GM12878 (cell line): ENCODE data around the gene BLOC1S2. TPM values are rescaled to one million over a fixed set of nuclear protein-coding genes. Genes with fewer than 3 reads are reported as not detected.

Experiments
- ATAC-seq: fragments of 200-7000 bp; cut with Tn5 transposase; 3 replicates; pipeline ENCODE4 v1.9.1; 2020; ENCODE audit warnings: mild to moderate bottlenecking, moderate library complexity
- BruUV-seq: library from RNA; stranded (reverse); fragments of 400-500 nt; replicated peaks from 2 replicates; lab custom pipeline; 2021; lab: Mats Ljungman, UMichigan
- CTCF ChIA-PET: fragments of 300-600 bp; sonication (Branson Sonifier 250); formaldehyde crosslinking; extraction: SDS; loops from one replicate; lab custom pipeline; 2021; ENCODE audit warnings: inconsistent platforms; lab: Yijun Ruan, JAX
- POLR2A ChIA-PET: fragments of 350-600 bp; formaldehyde crosslinking; extraction: SDS; loops from one replicate; lab custom pipeline; 2021; ENCODE audit warnings: inconsistent platforms; lab: Charles Lee
- RAD21 ChIA-PET: fragments of 300-600 bp; sonication (Branson Sonifier 250); formaldehyde crosslinking; loops from one replicate; lab custom pipeline; 2023; ENCODE audit warnings: antibody characterized with exemption; ENCODE audit not compliant: unreplicated experiment; lab: Charles Lee
- SMC1A ChIA-PET: fragments of 300-600 bp; sonication (Branson Sonifier 250); formaldehyde crosslinking; loops from one replicate; lab custom pipeline; 2023; ENCODE audit not compliant: unreplicated experiment, uncharacterized antibody; lab: Charles Lee
- DNase-seq: peaks from one replicate; pipeline ENCODE4 v3.0.0-alpha.2; 2011; ENCODE audit warnings: low read depth, low spot score
- FAIRE-seq: peaks from 3 replicates; lab custom pipeline; 2011; peaks lifted over from hg19 to GRCh38; lab: Jason Lieb, UNC
- H2AFZ ChIP-seq: 2 replicates; pipeline ENCODE4 v1.6.0; 2011; ENCODE audit warnings: low read depth, low read length, control low read depth; ENCODE audit not compliant: control insufficient read depth
- H3K27ac ChIP-seq: 2 replicates; pipeline ENCODE4 v1.5.1; 2011; ENCODE audit warnings: control low read depth; ENCODE audit not compliant: control insufficient read depth, insufficient read depth
- H3K27me3 ChIP-seq, 2 experiments: replicated peaks in 1 of 2; 2 replicates each; pipeline versions ENCODE4 v1.6.0 to v1.6.1; 2011; ENCODE audit warnings: low read length in 1 of 2; ENCODE audit not compliant: control insufficient read depth in 2 of 2, insufficient read depth in 2 of 2
- H3K36me3 ChIP-seq, 2 experiments: 2 replicates each; pipeline ENCODE4 v1.5.1; 2011; ENCODE audit warnings: low read length in 1 of 2; ENCODE audit not compliant: control insufficient read depth in 2 of 2, insufficient read depth in 2 of 2
- H3K4me1 ChIP-seq: 2 replicates; pipeline ENCODE4 v1.6.1; 2011; ENCODE audit warnings: mild to moderate bottlenecking, low read length, moderate library complexity, mixed read lengths; ENCODE audit not compliant: control insufficient read depth, insufficient read depth
- H3K4me2 ChIP-seq: 2 replicates; pipeline ENCODE4 v1.6.0; 2011; ENCODE audit warnings: control low read depth; ENCODE audit not compliant: control insufficient read depth, insufficient read depth
- H3K4me3 ChIP-seq: fragments of 200-600 bp; sonication (generic); 2 replicates; pipeline ENCODE4 v1.5.1; 2016
- H3K79me2 ChIP-seq: 2 replicates; pipeline ENCODE4 v1.6.0; 2011; ENCODE audit warnings: low read length; ENCODE audit not compliant: control insufficient read depth, insufficient read depth
- H3K9ac ChIP-seq: 2 replicates; pipeline ENCODE4 v1.8.0; 2011; ENCODE audit warnings: low read length, control low read depth, mixed read lengths; ENCODE audit not compliant: control insufficient read depth, insufficient read depth
- H3K9me3 ChIP-seq: replicated peaks from 3 replicates; pipeline ENCODE4 v1.5.1; 2011; ENCODE audit warnings: mild to moderate bottlenecking, low read length; ENCODE audit not compliant: control insufficient read depth, insufficient read depth
- H4K20me1 ChIP-seq: 2 replicates; pipeline ENCODE4 v1.6.0; 2011; ENCODE audit not compliant: control insufficient read depth, insufficient read depth
- ATF2 ChIP-seq: IDR thresholded peaks from 2 replicates; pipeline ENCODE4 v1.6.1; 2012; ENCODE audit warnings: low read length, inconsistent platforms
- CBX3 ChIP-seq: fragments of 200-600 bp; sonication (generic); IDR thresholded peaks from 2 replicates; pipeline ENCODE4 v1.6.1; 2016; ENCODE audit warnings: low read depth, borderline replicate concordance
- GABPA ChIP-seq: IDR thresholded peaks from 2 replicates; pipeline ENCODE4 v1.6.1; 2014; ENCODE audit warnings: antibody characterized with exemption, low read depth, mild to moderate bottlenecking, inconsistent platforms
- GATAD2B ChIP-seq: fragments of 450-650 bp; conservative IDR thresholded peaks from 2 replicates; pipeline ENCODE4 v1.6.1; 2017; ENCODE audit warnings: low read depth, mild to moderate bottlenecking, moderate library complexity
- IRF5 ChIP-seq: fragments of 450-650 bp; IDR thresholded peaks from 2 replicates; pipeline ENCODE4 v1.6.1; 2017; ENCODE audit warnings: borderline replicate concordance
- JUNB ChIP-seq: IDR thresholded peaks from 2 replicates; pipeline ENCODE4 v1.6.1; 2016; ENCODE audit warnings: antibody characterized with exemption, mild to moderate bottlenecking
- NR2C2 ChIP-seq: IDR thresholded peaks from 2 replicates; pipeline ENCODE4 v1.6.1; 2011; ENCODE audit warnings: borderline replicate concordance, low read depth; ENCODE audit not compliant: control insufficient read depth, insufficient read length
- PML ChIP-seq: IDR thresholded peaks from 2 replicates; pipeline ENCODE4 v1.6.1; 2012; ENCODE audit warnings: low read length, inconsistent platforms
- RFX5 ChIP-seq: IDR thresholded peaks from 2 replicates; pipeline ENCODE4 v1.6.1; 2011; ENCODE audit warnings: low read depth, low read length, improper control_type of control experiment
- SKIL ChIP-seq: fragments of 450-650 bp; IDR thresholded peaks from 2 replicates; pipeline ENCODE4 v1.6.1; 2017; ENCODE audit warnings: mild to moderate bottlenecking, low read depth, inconsistent platforms; ENCODE audit not compliant: poor library complexity, severe bottlenecking
- ZBTB11 ChIP-seq: fragments of 450-650 bp; formaldehyde crosslinking; IDR thresholded peaks from 2 replicates; pipeline ENCODE4 v1.5.0; 2022; ENCODE audit warnings: mild to moderate bottlenecking, missing genetic modification characterization
- WGBS: methylation state at CpG from one replicate; pipeline ENCODE4 v1.1.6; 2016; ENCODE audit warnings: low lambda C conversion rate; ENCODE audit not compliant: insufficient replicate concordance, insufficient coverage; ENCODE audit errors: missing lambda C conversion rate; 5-methylcytosine and 5-hydroxymethylcytosine counted together
- in situ Hi-C: fragments of 300-500 bp; cut with MboI; formaldehyde crosslinking; loops from 9 replicates; pipeline ENCODE4 v1.14.3; 2018; ENCODE audit warnings: mixed read lengths
- intact Hi-C: fragments of 100-400 bp; cut with micrococcal nuclease; formaldehyde crosslinking; loops from one replicate; pipeline ENCODE4 v1.14.2; 2022; ENCODE audit not compliant: unreplicated experiment
- polyA plus RNA-seq, 11 experiments: library from polyadenylated mRNA; depleted of rRNA in 4 of 11; unstranded in 6 of 11; stranded (reverse) in 5 of 11; fragments of >200 nt; fragmentation: Nextera tagmentation in 4 of 11; fragmentation: Illumina TruSeq in 1 of 11; extraction: Ambion mirVana in 4 of 11; extraction: Trizol in 1 of 11; gene quantifications; 1 replicate in 1 of 11; 2 replicates in 10 of 11; pipeline versions ENCODE4 v1.2.1 to v1.2.3, GENCODE V29; 2011 to 2016; ENCODE audit warnings: inconsistent platforms in 2 of 11, missing spikeins in 2 of 11, low read depth in 1 of 11
- total RNA-seq, 4 experiments: library from RNA; depleted of rRNA in 3 of 4; stranded (reverse); fragments of >200 nt in 3 of 4; fragmentation: Illumina TruSeq in 1 of 4; extraction: Trizol in 1 of 4; gene quantifications; 2 replicates each; pipeline versions ENCODE4 v1.2.1 to v1.2.3, GENCODE V29; 2013 to 2021

The BLOC1S2 gene
- total and polyA plus RNA-seq, 10 of the 15 experiments (the other 5 are each of a cell fraction or from before 2014, with no cell fraction given), result 58.6 to 164 (median 79.5) TPM

- no peak for ATAC-seq
- Histone ChIP-seq H3K27ac (no peak overlapping the region), H3K9me3 (no peaks in the 10 kb centered on the region), H3K4me3 (no peak overlapping the region), H4K20me1 (no peaks in the 10 kb centered on the region), H3K4me1 (peaks cover 14% of the 10 kb centered on the region), H3K9ac (no peak overlapping the region), H2AFZ (no peak overlapping the region), H3K27me3 (no peaks in the 10 kb centered on the region; a peak in 2 of 4 replicates), H3K4me2 (no peak overlapping the region), H3K79me2 (no peaks in the 10 kb centered on the region), H3K36me3 (no peaks in the 10 kb centered on the region)
- FAIRE-seq, result no peak
- BruUV-seq, result no TSS peak
- CTCF ChIA-PET, result interaction anchor here (0.9 to 14.9 kb wide), 3 partner anchors 96 to 184 kb away, joined by 3 to 312 read pairs (median 3); no protein-coding TSS in a partner anchor
- in situ Hi-C loops, result no loop called here
- RAD21 ChIA-PET, result interaction anchor here (18.1 kb wide), 1 partner anchor 97 kb away, joined by 214 read pairs; no protein-coding TSS in a partner anchor
- SMC1A ChIA-PET, result interaction anchor here (0.6 to 2.7 kb wide), 2 partner anchors 9 to 956 kb away, joined by 3 to 10 read pairs; no protein-coding TSS in a partner anchor
- 48% methylated on average over 9 of the region's 9 CpGs for WGBS
- intact Hi-C loops, result loop anchor here (5.0 to 10.0 kb wide), 2 partner anchors 480 to 543 kb away; no protein-coding TSS in a partner anchor
- TF ChIP-seq RFX5 (no peak), ATF2 (no peak), SKIL (no peak), NR2C2 (no peak), PML (no peak), GATAD2B (no peak), IRF5 (no peak), JUNB (no peak), ZBTB11 (CRISPR knock-in tag) (no peak), GABPA (no peak), CBX3 (no peak)
- no peak for DNase-seq
- POLR2A ChIA-PET, result no interaction called here
Measured at GRCh38 chr10:100334762-100335161, 48.3 kb upstream of the BLOC1S2 start.
